NOMO-1 treated with dmso at 0.1 percent for 144 hours (cell line): Measurements from ENCODE around the gene KRTAP10-4.

Experiments used
- DNase-seq: peaks from one replicate; lab custom pipeline; 2025; ENCODE audit not compliant: unreplicated experiment; lab: John Stamatoyannopoulos, UW

Gene KRTAP10-4

DNA sequence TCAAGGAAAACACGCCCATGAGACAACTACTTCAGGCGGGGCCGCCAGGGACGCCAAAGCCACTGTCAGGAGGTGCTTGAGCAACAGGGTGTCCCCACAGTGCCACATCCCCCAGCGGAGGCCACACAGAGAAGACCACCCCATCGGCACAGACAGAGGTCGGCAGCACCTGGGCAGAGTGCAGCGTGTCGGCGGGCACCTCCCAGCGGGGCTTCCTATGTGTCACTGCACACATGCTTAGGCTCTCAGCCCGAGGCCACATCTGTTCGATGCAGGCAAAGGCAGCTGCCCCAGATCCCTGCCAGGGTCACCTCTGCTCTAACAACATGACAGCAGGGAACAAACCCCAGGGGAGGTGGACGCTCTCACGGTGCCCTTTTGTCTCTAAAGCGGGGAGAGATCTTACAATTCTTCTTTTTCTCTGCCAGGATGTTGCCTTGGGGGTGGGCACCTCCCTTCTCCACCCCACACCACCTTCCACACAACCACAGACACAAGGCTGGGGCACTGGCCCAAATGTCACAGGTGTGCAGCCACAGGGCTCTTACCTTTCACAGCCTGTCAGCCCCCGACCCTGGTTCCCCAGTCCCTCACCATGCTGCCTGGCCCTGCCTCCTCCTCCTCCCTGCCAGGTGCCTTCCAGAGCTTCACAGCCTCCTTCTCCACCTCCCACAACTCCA lies 42.5 kb downstream of the KRTAP10-4 start:
- DNase-seq: no peak

DNA sequence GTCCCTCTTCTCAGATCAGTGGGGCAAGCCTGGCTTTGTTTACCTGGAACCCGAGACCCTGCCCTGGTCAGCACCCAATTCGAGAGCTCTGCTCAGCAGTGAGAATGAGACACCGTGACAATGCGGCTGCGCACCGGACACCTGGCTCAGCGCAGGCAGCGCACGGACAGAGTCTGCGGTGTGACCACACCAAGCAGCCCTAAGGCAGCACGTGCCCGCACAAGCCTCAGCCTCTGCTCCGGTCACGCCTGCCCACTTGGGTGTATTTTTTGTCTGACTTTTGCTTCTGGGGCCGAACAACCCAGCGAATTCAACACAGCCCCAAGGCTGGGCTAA lies 43.0 kb downstream of the KRTAP10-4 start:
- DNase-seq: no peak

GRCh38 chr21:44617071-44617501 lies 43.6 kb downstream of the KRTAP10-4 start:
- no peak for DNase-seq

DNA sequence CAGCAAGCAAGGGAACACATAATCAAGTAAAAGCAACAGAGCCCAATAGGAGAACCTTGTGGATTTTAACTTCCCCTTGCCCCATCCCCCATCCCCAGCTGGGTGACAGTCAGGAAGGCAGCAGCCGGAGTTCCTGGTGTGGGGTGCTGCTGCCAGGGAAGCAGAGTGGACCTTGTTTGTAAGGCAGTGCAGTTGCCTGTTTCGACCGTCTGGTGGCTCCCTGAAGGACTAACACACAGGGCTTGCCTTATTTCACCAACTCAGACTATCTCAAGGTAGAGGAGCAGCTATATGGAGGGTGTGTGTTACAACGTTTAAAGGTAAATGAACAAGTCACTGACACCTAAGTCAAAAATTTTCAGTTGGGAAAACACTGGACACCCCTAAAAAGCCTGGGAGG lies 45.0 kb downstream of the KRTAP10-4 start:
- DNase-seq: no peak

DNA sequence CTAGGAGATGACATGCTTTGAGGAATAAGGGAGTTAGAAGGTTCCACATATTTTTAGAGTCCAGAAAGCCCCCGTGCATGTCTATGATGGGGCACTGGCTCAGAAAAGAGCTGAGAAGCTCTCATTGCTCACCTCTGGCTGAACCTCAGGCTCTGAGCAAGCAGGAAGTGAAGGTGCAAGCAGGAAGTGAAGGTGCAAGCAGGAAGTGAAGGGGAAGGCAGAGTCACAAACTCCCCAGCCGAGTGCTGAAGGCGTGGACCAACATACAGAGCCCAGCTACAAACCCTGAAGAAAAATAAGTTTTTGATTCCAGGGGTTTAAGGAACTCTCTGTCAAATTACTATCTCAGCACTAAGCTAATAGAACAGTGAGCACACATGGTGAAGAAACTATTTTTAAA lies 45.4 kb downstream of the KRTAP10-4 start:
- no peak for DNase-seq

DNA sequence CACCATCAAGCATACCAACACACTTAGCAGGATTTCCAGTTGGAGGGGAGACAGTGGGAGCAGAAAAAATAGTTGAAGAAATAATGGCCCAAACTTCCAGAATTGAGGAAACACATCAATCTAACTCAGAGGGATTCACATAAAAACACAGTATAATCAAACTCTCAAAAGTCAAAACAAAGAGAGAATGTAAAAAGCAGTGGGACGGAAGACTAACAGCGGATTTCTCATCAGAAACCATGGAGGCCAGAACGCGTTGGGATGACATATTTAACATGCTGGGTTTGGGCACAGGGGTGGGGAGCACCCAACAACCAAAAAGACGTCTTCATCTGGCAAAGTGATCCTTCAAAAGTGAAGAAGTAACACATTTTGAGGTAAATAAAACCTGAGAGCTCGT lies 46.4 kb downstream of the KRTAP10-4 start:
- no peak for DNase-seq

DNA sequence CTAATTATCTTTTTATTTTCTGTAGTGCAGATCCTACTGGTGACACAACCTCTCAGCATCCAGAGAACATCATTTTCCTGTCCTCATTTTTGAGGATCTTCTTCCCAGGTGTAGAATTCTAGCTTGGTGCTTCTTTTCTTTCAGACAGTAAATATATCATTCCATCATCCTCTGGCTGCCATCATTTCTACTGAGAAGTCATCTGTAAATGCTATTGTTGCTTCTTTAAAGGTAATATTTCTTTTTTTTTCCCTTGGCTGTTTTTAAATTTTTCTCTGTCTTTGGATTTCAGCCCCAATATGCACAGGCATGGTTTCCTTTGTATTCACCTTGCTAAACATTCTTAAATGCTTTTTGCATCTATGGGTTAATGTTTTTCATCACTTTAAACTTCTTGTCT lies 50.0 kb downstream of the KRTAP10-4 start:
- DNase-seq: no peak
